Stimulated activated CD8-positive, alpha-beta memory T cell treated with anti-CD3 and anti-CD28 coated beads, Interleukin-4, amount 100 ng/mL, for 4 hours (primary cell): Measurements from ENCODE around the gene SUN2.
"Not testable (repeated sequence)": the region's sequence is repeated elsewhere in the genome, so short reads cannot be mapped to it uniquely, and the experiment has no call there.

Source experiments
- DNase-seq, 2 donors: peaks; one replicate each; pipeline ENCODE4 v3.0.0-alpha.2; 2020; ENCODE audit warnings: low read depth in 2 of 2, low spot score in 1 of 2

SUN2 gene

GRCh38 chr22:38755911-38756532, at the start of gene SUN2:
Gene SUN2, minus strand, starts transcription at chr22:38755998. Its CDS starts 3,370 bp downstream, at chr22:38752628.
- DNase-seq: peak; percentile 88 to 91

GRCh38 chr22:38805041-38805593, 49.3 kb upstream of the SUN2 start:
- not testable (repeated sequence) for DNase-seq

GRCh38 chr22:38802671-38803121, 46.9 kb upstream of the SUN2 start:
- DNase-seq: no peak

GRCh38 chr22:38799265-38800002, 43.6 kb upstream of the SUN2 start:
- DNase-seq: no peak

GRCh38 chr22:38798496-38798895, 42.7 kb upstream of the SUN2 start:
- no peak for DNase-seq

- no peak for DNase-seq
These were observed 40.6 kb upstream of the SUN2 start for GRCh38 chr22:38796262-38796957.

- no peak for DNase-seq
These were observed 39.8 kb upstream of the SUN2 start for GRCh38 chr22:38795569-38795968.

GRCh38 chr22:38793721-38794466, 38.1 kb upstream of the SUN2 start, which contains the start of gene DNAL4:
Gene DNAL4, minus strand, starts transcription at chr22:38794143. Its CDS starts 11,412 bp downstream, at chr22:38782731.
- DNase-seq: peak; percentile 84 to 90

GRCh38 chr22:38793317-38793716, 37.5 kb upstream of the SUN2 start:
- DNase-seq: no peak

- DNase-seq: no peak
These were observed 37.0 kb upstream of the SUN2 start for GRCh38 chr22:38792833-38793232.

- DNase-seq: no peak
These were observed 33.8 kb upstream of the SUN2 start for GRCh38 chr22:38789606-38790005.

- no peak for DNase-seq
These were observed 33.0 kb upstream of the SUN2 start for GRCh38 chr22:38788846-38789245.

- no peak for DNase-seq
These were observed 32.4 kb upstream of the SUN2 start for GRCh38 chr22:38788021-38788816.

GRCh38 chr22:38786631-38787030, 30.8 kb upstream of the SUN2 start:
- no peak for DNase-seq

- no peak for DNase-seq
These were observed 29.1 kb upstream of the SUN2 start for GRCh38 chr22:38784856-38785255.

GRCh38 chr22:38784035-38784434, 28.2 kb upstream of the SUN2 start:
- DNase-seq: no peak

- no peak for DNase-seq
These were observed 27.4 kb upstream of the SUN2 start for GRCh38 chr22:38783095-38783615.

GRCh38 chr22:38782402-38783094, 26.8 kb upstream of the SUN2 start:
- DNase-seq: no peak

GRCh38 chr22:38781033-38781432, 25.2 kb upstream of the SUN2 start:
- DNase-seq: no peak
